CD4-positive, alpha-beta T cell treated with Interleukin-6 at 100 ng/mL for 8 hours (primary cell): ENCODE results near the gene QSOX1.
A peak's percentile ranks its signal among the peaks of the same experiment; 100 is the strongest.
"Not testable (repeated sequence)": the region's sequence is repeated elsewhere in the genome, so short reads cannot be mapped to it uniquely, and the experiment has no call there.

ENCODE experiments used
- DNase-seq: peaks from one replicate; pipeline ENCODE4 v3.0.0-alpha.2; 2020; ENCODE audit warnings: mixed read lengths, low spot score

QSOX1 gene, protein sequence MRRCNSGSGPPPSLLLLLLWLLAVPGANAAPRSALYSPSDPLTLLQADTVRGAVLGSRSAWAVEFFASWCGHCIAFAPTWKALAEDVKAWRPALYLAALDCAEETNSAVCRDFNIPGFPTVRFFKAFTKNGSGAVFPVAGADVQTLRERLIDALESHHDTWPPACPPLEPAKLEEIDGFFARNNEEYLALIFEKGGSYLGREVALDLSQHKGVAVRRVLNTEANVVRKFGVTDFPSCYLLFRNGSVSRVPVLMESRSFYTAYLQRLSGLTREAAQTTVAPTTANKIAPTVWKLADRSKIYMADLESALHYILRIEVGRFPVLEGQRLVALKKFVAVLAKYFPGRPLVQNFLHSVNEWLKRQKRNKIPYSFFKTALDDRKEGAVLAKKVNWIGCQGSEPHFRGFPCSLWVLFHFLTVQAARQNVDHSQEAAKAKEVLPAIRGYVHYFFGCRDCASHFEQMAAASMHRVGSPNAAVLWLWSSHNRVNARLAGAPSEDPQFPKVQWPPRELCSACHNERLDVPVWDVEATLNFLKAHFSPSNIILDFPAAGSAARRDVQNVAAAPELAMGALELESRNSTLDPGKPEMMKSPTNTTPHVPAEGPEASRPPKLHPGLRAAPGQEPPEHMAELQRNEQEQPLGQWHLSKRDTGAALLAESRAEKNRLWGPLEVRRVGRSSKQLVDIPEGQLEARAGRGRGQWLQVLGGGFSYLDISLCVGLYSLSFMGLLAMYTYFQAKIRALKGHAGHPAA

GRCh38 chr1:180154325-180155181 lies at the start of gene QSOX1:
Gene QSOX1, plus strand, starts transcription at chr1:180154869. Its CDS starts 39 bp downstream, at chr1:180154908.
- peak; percentile 93 for DNase-seq

GRCh38 chr1:180112091-180112490 lies 42.6 kb upstream of the QSOX1 start:
- no peak for DNase-seq

GRCh38 chr1:180112984-180113647 lies 41.6 kb upstream of the QSOX1 start:
- no peak for DNase-seq

- no peak for DNase-seq
Measured at GRCh38 chr1:180114396-180114945, 40.2 kb upstream of the QSOX1 start.

GRCh38 chr1:180116964-180117763 lies 37.5 kb upstream of the QSOX1 start:
- DNase-seq: no peak

DNA sequence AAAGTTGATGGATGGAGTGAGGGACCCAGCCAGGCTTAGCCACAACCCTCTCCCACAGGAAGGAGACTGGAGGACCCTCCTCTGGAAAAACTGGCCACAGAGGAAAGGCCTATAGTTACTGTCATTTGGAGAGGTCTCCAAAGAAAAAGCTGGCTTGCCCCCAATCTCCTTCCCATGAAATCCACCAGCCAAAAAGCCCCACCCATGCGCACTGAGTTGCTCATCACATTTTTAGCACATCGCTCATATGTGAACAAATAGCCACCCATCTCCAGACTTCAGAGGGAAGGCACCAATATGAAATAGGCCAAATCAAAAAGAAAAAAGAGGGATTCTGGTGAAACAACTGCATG lies 36.9 kb upstream of the QSOX1 start:
- no peak for DNase-seq

GRCh38 chr1:180119837-180120236 lies 34.8 kb upstream of the QSOX1 start:
- no peak for DNase-seq

DNA sequence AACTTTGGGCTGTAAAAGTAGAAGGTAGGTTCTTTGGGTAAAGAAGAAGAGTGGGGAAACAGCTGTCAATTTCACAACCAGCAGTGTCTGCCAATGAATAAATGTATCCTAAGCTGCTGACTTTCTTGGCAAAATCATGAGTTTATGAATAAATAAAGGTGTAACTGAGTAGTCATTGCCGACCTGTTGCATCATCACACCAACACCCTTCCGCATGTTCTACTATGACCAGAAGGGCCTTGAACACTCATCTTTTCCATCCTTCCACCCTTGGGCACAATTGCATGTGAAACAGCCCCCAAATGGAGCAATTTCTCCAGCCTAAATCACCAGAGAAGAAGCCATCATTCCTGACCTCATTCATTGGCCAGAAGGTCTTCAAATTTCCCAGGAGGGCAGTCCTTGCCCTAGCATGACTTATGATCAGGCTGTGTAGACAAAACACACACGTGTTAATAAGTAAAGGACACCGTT lies 31.2 kb upstream of the QSOX1 start:
- DNase-seq: no peak

DNA sequence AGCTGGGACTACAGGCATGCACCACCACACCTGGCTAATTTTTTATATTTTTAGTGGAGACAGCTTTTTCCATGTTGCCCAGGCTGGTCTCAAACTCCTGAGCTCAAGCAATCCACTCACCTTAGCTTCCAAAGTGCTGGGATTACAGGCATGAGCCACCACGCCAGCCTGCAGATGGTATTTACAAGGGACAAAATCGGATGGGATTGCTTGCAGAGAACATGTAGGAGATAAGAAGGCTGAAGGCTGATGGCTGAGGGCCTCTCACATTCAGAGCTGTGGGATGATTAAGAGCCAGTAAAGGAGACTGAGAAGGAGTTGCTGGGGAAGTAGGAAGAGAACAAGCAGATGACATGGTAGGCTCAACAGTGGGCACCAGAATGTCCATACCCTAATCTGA lies 24.0 kb upstream of the QSOX1 start:
- no peak for DNase-seq

DNA sequence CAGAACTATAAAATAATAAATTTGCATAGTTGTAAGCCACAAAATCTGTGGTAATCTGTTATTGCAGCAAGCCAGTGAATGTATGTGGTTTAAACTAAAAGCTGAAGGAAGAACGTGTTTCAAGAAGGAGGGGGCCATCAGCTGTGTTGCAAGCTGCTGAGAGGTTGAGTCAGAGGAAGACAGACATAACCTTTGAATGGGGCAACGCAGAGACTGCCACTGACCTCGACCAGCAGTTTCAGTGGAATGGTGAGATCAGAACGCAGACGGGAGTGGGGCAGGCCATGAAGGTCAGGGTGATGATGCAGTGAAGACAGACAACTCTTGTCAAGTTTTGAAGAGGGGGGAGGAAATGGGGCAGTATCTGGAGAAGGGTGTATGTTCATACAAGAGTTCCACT lies 23.2 kb upstream of the QSOX1 start:
- DNase-seq: no peak

GRCh38 chr1:180133193-180133592 lies 21.5 kb upstream of the QSOX1 start:
- DNase-seq: no peak

DNA sequence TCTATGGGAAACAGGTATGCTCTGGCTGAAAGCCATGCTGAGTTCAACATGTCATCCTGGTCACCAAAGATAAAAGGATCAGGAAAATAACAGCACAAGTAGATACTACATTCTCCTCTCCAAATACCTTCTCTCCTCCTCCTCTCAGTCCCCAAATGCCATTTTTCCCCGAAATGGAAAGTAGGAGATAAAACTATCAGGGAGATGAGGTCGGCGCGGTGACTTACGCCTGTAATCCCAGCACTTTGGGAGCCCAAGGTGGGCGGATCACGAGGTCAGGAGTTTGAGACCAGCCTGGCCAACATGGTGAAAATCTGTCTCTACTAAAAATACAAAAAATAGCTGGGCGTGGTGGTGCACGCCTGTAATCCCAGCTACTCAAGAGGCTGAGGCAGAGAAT lies 21.0 kb upstream of the QSOX1 start:
- not testable (repeated sequence) for DNase-seq

GRCh38 chr1:180135535-180135934 lies 19.1 kb upstream of the QSOX1 start:
- no peak for DNase-seq

GRCh38 chr1:180136331-180136967 lies 18.2 kb upstream of the QSOX1 start:
- DNase-seq: no peak

- no peak for DNase-seq
Measured at GRCh38 chr1:180136968-180137356, 17.7 kb upstream of the QSOX1 start.

GRCh38 chr1:180137776-180138175 lies 16.9 kb upstream of the QSOX1 start:
- no peak for DNase-seq

DNA sequence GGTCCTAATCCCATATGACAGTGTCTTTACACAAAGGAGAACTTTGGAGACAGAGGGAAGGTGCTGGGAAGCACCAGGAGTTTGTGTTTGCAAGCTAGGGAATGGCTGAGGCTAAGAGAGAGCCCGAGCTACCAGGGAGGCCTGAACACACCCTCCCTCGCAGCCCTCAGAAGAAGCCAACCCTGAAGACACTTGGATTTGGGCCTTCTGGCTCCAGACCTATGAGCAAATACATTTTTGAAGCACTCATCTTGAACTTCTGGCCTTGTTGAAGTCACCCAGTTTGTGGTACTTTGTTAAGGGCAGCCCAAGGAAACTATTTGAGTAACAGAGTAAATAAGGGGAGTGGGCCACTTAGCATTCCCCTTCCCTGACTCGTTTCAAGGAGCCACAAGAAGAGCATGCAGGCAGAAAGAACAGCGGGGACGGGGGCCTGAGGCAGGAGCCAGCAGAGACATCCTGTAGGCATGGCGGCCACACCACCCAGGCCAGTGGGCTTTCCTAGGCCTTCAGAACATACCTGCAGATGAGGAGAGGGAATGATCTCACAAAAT lies 13.2 kb upstream of the QSOX1 start:
- DNase-seq: no peak

DNA sequence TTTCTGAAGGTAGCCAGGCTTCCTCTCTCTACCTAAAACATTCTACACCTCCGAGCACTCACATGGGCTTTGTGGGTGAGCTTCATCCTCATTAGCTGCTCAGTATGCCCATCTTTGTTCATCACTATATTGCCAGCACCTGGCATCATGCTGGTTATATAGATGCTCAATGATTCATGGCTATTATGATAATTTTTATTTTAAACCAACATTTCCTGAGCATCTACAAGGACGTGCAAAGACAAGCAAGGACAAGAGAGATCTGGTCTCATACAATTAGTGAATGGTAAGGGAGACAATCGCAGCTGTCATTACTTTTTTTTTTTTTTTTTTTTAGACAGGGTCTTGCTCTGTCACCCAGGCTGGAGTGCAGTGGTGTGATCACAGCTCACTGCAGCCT lies 11.3 kb upstream of the QSOX1 start:
- DNase-seq: no peak

DNA sequence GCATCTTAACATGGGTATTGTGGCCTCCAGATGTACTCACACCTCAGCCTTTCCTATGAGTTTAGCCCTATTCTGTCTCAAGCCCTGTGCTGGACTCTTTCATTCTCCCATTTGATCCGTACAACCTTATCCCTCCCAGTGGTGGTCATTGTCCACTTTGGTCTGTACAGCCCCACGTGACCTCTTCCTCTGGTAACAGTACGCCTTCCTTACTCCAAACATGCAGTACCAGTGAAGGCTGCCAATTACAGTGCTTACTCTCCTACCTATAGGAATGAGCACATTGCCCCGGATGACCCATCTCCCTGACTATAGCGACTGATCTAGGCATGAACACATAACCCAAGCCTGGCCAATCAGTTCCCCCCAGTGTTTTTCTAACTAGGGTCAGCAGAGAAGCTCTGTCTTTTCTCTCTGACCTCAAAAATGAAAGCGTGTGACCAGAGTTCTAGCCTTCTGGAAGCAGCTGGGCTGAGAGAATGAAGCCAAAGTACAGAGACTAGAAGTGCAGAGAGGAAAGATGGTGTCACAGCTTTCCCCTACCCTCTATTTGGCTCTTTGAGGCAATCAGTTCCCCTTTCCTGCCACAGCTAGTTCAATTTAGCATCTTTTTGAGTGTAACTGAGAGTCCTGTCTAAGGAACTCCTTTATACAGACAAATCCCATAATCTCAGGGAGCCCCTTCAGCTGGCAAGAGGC lies 9.9 kb upstream of the QSOX1 start:
- no peak for DNase-seq
